ENCODE results near the gene LRRC75A. TPM values are rescaled to one million over a fixed set of nuclear protein-coding genes. Genes with fewer than 3 reads are reported as not detected.

LRRC75A gene
- total RNA-seq, 6 donors from 2014 or later, result 2.1 to 7.3 (median 5.2) TPM

GRCh38 chr17:16507918-16508533 is 16.0 kb upstream of the LRRC75A start:
- H3K4me1 ChIP-seq, result peaks cover 0 to 4% (median 0%) of the 10 kb centered on the region in 4 donors
- no peaks in the 10 kb centered on the region for H3K36me3 ChIP-seq
- WGBS, 2 donors, result 61 to 82% methylated on average over 8 of the region's 8 CpGs
- TF ChIP-seq EP300 (IDR thresholded peaks at IDR 0.05), result no peak
- TF ChIP-seq, protein P1, sequence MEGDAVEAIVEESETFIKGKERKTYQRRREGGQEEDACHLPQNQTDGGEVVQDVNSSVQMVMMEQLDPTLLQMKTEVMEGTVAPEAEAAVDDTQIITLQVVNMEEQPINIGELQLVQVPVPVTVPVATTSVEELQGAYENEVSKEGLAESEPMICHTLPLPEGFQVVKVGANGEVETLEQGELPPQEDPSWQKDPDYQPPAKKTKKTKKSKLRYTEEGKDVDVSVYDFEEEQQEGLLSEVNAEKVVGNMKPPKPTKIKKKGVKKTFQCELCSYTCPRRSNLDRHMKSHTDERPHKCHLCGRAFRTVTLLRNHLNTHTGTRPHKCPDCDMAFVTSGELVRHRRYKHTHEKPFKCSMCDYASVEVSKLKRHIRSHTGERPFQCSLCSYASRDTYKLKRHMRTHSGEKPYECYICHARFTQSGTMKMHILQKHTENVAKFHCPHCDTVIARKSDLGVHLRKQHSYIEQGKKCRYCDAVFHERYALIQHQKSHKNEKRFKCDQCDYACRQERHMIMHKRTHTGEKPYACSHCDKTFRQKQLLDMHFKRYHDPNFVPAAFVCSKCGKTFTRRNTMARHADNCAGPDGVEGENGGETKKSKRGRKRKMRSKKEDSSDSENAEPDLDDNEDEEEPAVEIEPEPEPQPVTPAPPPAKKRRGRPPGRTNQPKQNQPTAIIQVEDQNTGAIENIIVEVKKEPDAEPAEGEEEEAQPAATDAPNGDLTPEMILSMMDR (IDR thresholded peaks at IDR 0.05), result no peak
- no peak for TF ChIP-seq POLR2AphosphoS5 (IDR thresholded peaks at IDR 0.05)
- no peak for TF ChIP-seq POLR2A (IDR thresholded peaks at IDR 0.05)
- no peak overlapping the region for H3K27ac ChIP-seq
- no peak overlapping the region for H3K4me3 ChIP-seq
- H3K9me3 ChIP-seq, result no peaks in the 10 kb centered on the region
- no peaks in the 10 kb centered on the region for H3K27me3 ChIP-seq
- ATAC-seq (ENCODE audit: low FRiP score in 2 of 2) (no peak), DNase-seq (peak in 1 of 2 donors; percentile 42)

GRCh38 chr17:16506188-16506587 is 14.2 kb upstream of the LRRC75A start:
- no peak for DNase-seq
- Histone ChIP-seq H3K27me3 (no peaks in the 10 kb centered on the region), H3K9me3 (no peaks in the 10 kb centered on the region), H3K36me3 (no peaks in the 10 kb centered on the region), H3K4me3 (no peak overlapping the region), H3K4me1 (peaks cover 0 to 4% (median 0%) of the 10 kb centered on the region in 4 donors), H3K27ac (no peak overlapping the region)
- TF ChIP-seq, protein P1 (IDR thresholded peaks at IDR 0.05), result no peak
- TF ChIP-seq EP300 (IDR thresholded peaks at IDR 0.05) (no peak), POLR2A (IDR thresholded peaks at IDR 0.05) (no peak), POLR2AphosphoS5 (IDR thresholded peaks at IDR 0.05) (no peak)
- 82 to 86% methylated on average over 3 of the region's 3 CpGs for WGBS, 2 donors
- ATAC-seq (ENCODE audit: low FRiP score in 2 of 2), result no peak

GRCh38 chr17:16504984-16505383 is 13.0 kb upstream of the LRRC75A start:
- H3K27ac ChIP-seq, result no peak overlapping the region
- H3K4me3 ChIP-seq, result no peak overlapping the region
- 65 to 93% methylated on average over 3 of the region's 3 CpGs for WGBS, 2 donors
- peaks cover 0 to 4% (median 0%) of the 10 kb centered on the region in 4 donors for H3K4me1 ChIP-seq
- H3K27me3 ChIP-seq, result no peaks in the 10 kb centered on the region
- H3K9me3 ChIP-seq, result no peaks in the 10 kb centered on the region
- no peaks in the 10 kb centered on the region for H3K36me3 ChIP-seq
- ATAC-seq (ENCODE audit: low FRiP score in 2 of 2) (no peak), DNase-seq (no peak)
- TF ChIP-seq POLR2A (IDR thresholded peaks at IDR 0.05) (no peak), POLR2AphosphoS5 (IDR thresholded peaks at IDR 0.05) (no peak)
- TF ChIP-seq, protein P1 (IDR thresholded peaks at IDR 0.05), result no peak

GRCh38 chr17:16496820-16497489 is 5.0 kb upstream of the LRRC75A start:
- no peak for ATAC-seq (ENCODE audit: low FRiP score in 2 of 2)
- Histone ChIP-seq H3K27me3 (no peaks in the 10 kb centered on the region), H3K36me3 (no peaks in the 10 kb centered on the region), H3K4me1 (peaks cover 0 to 5% (median 3%) of the 10 kb centered on the region in 4 donors), H3K4me3 (no peak overlapping the region), H3K9me3 (no peaks in the 10 kb centered on the region), H3K27ac (no peak overlapping the region)
- TF ChIP-seq EP300 (IDR thresholded peaks at IDR 0.05), result no peak
- no peak for TF ChIP-seq POLR2A (IDR thresholded peaks at IDR 0.05)
- no peak for TF ChIP-seq POLR2AphosphoS5 (IDR thresholded peaks at IDR 0.05)
- TF ChIP-seq, protein P1 (IDR thresholded peaks at IDR 0.05), result no peak
- 88 to 90% methylated on average over 12 of the region's 12 CpGs for WGBS, 2 donors
- DNase-seq, result no peak
